PC-3 (cell line): ENCODE results near the gene ERBB4. TPM values are rescaled to one million over a fixed set of nuclear protein-coding genes. Genes with fewer than 3 reads are reported as not detected.

ENCODE experiments used
- ATAC-seq: fragments of 200-7000 bp; cut with Tn5 transposase; 2 replicates; pipeline ENCODE4 v1.9.1; 2020; ENCODE audit warnings: mild to moderate bottlenecking, moderate library complexity
- BruUV-seq: library from RNA; stranded (reverse); fragments of 400-500 nt; replicated peaks from 2 replicates; lab custom pipeline; 2021; lab: Mats Ljungman, UMichigan
- CTCF ChIA-PET: fragments of 300-600 bp; sonication (Branson Sonifier 250); formaldehyde crosslinking; loops from one replicate; lab custom pipeline; 2022; ENCODE audit warnings: antibody characterized with exemption; lab: Charles Lee
- POLR2A ChIA-PET: fragments of 300-600 bp; sonication (Branson Sonifier 250); formaldehyde crosslinking; loops from one replicate; lab custom pipeline; 2022; ENCODE audit warnings: antibody characterized with exemption; ENCODE audit not compliant: unreplicated experiment; lab: Charles Lee
- DNase-seq: peaks from one replicate; pipeline ENCODE4 v3.0.0-alpha.2; 2015
- H2AFZ ChIP-seq: fragments of 300-600 bp; sonication (generic); 2 replicates; pipeline ENCODE4 v1.6.0; 2016; ENCODE audit warnings: antibody characterized with exemption, low read length
- H3F3A ChIP-seq: fragments of 300-600 bp; sonication (generic); one replicate; pipeline ENCODE4 v1.6.0; 2017; ENCODE audit warnings: antibody characterized with exemption, low read length, control low read depth, mild to moderate bottlenecking; ENCODE audit not compliant: unreplicated experiment
- H3K27ac ChIP-seq: fragments of 300-600 bp; sonication (generic); 2 replicates; pipeline ENCODE4 v1.5.1; 2016; ENCODE audit warnings: mild to moderate bottlenecking, low read length
- H3K27me3 ChIP-seq: fragments of 300-600 bp; sonication (generic); 2 replicates; pipeline ENCODE4 v1.6.1; 2016; ENCODE audit warnings: low read length, mixed read lengths
- H3K36me3 ChIP-seq: fragments of 300-600 bp; sonication (generic); 2 replicates; pipeline ENCODE4 v1.6.1; 2016; ENCODE audit warnings: low read depth, mixed run types, low read length, mixed read lengths
- H3K4me1 ChIP-seq: fragments of 300-600 bp; sonication (generic); 2 replicates; pipeline ENCODE4 v1.5.1; 2016; ENCODE audit warnings: low read length; ENCODE audit not compliant: insufficient read depth
- H3K4me2 ChIP-seq: fragments of 300-600 bp; sonication (generic); 2 replicates; pipeline ENCODE4 v1.6.0; 2016; ENCODE audit warnings: low read length
- H3K4me3 ChIP-seq: fragments of 300-600 bp; sonication (generic); 2 replicates; pipeline ENCODE4 v1.5.1; 2016; ENCODE audit warnings: mild to moderate bottlenecking, low read length, mixed read lengths
- H3K79me2 ChIP-seq: fragments of 300-600 bp; sonication (generic); 2 replicates; pipeline ENCODE4 v1.6.1; 2017; ENCODE audit warnings: low read length, mixed read lengths
- H3K9ac ChIP-seq: fragments of 300-600 bp; sonication (generic); 2 replicates; pipeline ENCODE4 v1.6.0; 2016; ENCODE audit warnings: mild to moderate bottlenecking, low read length
- H3K9me2 ChIP-seq: fragments of 300-600 bp; sonication (generic); replicated peaks from 2 replicates; pipeline ENCODE4 v1.6.1; 2016; ENCODE audit warnings: mixed run types, low read length, mixed read lengths
- H3K9me3 ChIP-seq: fragments of 300-600 bp; sonication (generic); 2 replicates; pipeline ENCODE4 v1.6.1; 2016; ENCODE audit warnings: low read length, mixed read lengths
- H4K20me1 ChIP-seq: fragments of 300-600 bp; sonication (generic); 2 replicates; pipeline ENCODE4 v1.6.1; 2016; ENCODE audit warnings: low read length, mixed read lengths
- EZH2 ChIP-seq: fragments of 300-600 bp; sonication (generic); IDR thresholded peaks from one replicate; pipeline ENCODE4 v1.6.1; 2017; ENCODE audit warnings: antibody characterized with exemption, mild to moderate bottlenecking, low read length; ENCODE audit not compliant: unreplicated experiment
- EZH2phosphoT487 ChIP-seq: fragments of 300-600 bp; sonication (generic); IDR thresholded peaks from 2 replicates; pipeline ENCODE4 v1.6.1; 2018; ENCODE audit warnings: mild to moderate bottlenecking, antibody characterized with exemption, low read length, borderline replicate concordance
- intact Hi-C: fragments of 100-400 bp; cut with micrococcal nuclease; formaldehyde crosslinking; loops from 2 replicates; pipeline ENCODE4 v1.9.0; 2023
- total RNA-seq: library from RNA; depleted of rRNA; stranded (reverse); fragments of >200 nt; gene quantifications from 2 replicates; pipeline ENCODE4 v1.2.3, GENCODE V29; 2014
- TF ChIP-seq, protein P1 (sequence below): fragments of 300-600 bp; sonication (generic); conservative IDR thresholded peaks from 2 replicates; pipeline ENCODE4 v1.5.1; 2017; ENCODE audit warnings: antibody characterized with exemption, low read depth, mild to moderate bottlenecking, low read length

ERBB4 gene
- total RNA-seq, 1 experiment from 2014 or later: under 0.01 TPM

DNA sequence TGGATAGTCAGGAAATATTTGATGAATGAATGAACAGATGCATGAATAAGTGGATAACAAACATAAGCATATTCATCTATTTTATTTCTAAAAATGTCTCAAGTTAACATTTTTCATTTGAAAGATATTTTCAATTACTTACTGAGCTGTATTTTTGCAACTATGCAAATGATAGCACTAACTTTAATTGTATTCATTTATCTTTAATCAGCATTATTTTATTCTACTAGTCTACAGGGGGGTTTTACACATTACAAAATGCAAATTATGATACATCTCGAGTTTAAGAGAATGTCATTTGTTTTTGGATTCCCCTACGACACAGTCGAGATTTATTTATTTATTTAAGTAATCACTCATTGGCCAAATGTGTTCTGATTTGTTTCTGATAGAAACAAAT lies 530.6 kb downstream of the ERBB4 start:
- H3K9me2 ChIP-seq: no peaks in the 10 kb centered on the region
- no peak overlapping the region for H3K4me3 ChIP-seq
- no peaks in the 10 kb centered on the region for H3K79me2 ChIP-seq
- H3K4me1 ChIP-seq: no peaks in the 10 kb centered on the region
- BruUV-seq: no TSS peak
- no peaks in the 10 kb centered on the region for H3K27me3 ChIP-seq
- ChIA-PET CTCF (no interaction called here), POLR2A (no interaction called here)
- intact Hi-C loops: loop anchor here (5.0 to 10.0 kb wide), 3 partner anchors 139 to 517 kb away; no protein-coding TSS in a partner anchor
- H3K4me2 ChIP-seq: no peak overlapping the region
- H3K27ac ChIP-seq: no peak overlapping the region
- H2AFZ ChIP-seq: no peak overlapping the region
- ATAC-seq (no peak), DNase-seq (no peak)
- no peaks in the 10 kb centered on the region for H4K20me1 ChIP-seq
- H3F3A ChIP-seq: no peaks in the 10 kb centered on the region
- H3K9ac ChIP-seq: no peak overlapping the region
- TF ChIP-seq EZH2 (no peak), EZH2phosphoT487 (no peak)
- TF ChIP-seq, protein P1, sequence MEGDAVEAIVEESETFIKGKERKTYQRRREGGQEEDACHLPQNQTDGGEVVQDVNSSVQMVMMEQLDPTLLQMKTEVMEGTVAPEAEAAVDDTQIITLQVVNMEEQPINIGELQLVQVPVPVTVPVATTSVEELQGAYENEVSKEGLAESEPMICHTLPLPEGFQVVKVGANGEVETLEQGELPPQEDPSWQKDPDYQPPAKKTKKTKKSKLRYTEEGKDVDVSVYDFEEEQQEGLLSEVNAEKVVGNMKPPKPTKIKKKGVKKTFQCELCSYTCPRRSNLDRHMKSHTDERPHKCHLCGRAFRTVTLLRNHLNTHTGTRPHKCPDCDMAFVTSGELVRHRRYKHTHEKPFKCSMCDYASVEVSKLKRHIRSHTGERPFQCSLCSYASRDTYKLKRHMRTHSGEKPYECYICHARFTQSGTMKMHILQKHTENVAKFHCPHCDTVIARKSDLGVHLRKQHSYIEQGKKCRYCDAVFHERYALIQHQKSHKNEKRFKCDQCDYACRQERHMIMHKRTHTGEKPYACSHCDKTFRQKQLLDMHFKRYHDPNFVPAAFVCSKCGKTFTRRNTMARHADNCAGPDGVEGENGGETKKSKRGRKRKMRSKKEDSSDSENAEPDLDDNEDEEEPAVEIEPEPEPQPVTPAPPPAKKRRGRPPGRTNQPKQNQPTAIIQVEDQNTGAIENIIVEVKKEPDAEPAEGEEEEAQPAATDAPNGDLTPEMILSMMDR: no peak
- no peaks in the 10 kb centered on the region for H3K9me3 ChIP-seq
- H3K36me3 ChIP-seq: no peaks in the 10 kb centered on the region

DNA sequence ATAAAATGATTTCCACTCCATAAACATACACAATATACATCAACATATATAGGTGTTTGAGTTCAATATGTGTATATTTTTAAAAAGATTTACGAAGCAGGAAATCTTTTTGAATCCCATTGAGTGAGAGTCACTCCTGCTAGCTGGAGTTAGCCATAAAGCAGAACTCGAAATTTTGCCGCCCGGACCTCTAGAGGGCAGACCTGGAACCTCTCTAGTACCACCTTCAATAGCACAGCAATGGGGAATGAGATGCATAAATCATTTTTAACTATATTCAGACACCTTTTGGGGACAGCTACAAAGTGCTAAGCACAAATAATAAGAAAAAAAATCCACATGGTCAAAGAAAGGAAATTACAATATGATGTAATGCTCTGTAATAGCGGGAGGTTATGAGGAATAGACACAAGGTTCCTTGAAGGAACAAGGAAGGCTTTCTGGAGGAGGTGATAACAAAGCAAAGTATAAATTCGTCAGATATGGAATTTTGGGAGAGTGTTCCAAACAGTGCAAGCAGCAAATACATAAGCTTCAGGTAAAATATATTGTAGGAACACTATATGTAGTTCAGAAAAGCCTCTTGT lies 533.4 kb downstream of the ERBB4 start:
- DNase-seq: peak; percentile 68
- intact Hi-C loops: loop anchor here (1.0 to 10.0 kb wide), 5 partner anchors 126 to 520 kb away; no protein-coding TSS in a partner anchor

More for the DNA sequence above, 533.4 kb downstream of the ERBB4 start:
- peak; percentile 87 for ATAC-seq
- Histone ChIP-seq H3K9ac (no peak overlapping the region), H4K20me1 (no peaks in the 10 kb centered on the region), H3F3A (no peaks in the 10 kb centered on the region), H2AFZ (no peak overlapping the region), H3K9me2 (no peaks in the 10 kb centered on the region), H3K4me2 (no peak overlapping the region), H3K4me3 (no peak overlapping the region), H3K79me2 (no peaks in the 10 kb centered on the region), H3K27me3 (no peaks in the 10 kb centered on the region), H3K4me1 (no peaks in the 10 kb centered on the region), H3K36me3 (no peaks in the 10 kb centered on the region), H3K9me3 (no peaks in the 10 kb centered on the region), H3K27ac (no peak overlapping the region)
- ChIA-PET POLR2A (no interaction called here), CTCF (interaction anchor here (0.6 to 1.0 kb wide), 2 partner anchors 140 to 171 kb away, joined by 5 to 8 read pairs; no protein-coding TSS in a partner anchor)
- TF ChIP-seq, protein P1: peak; percentile 82
- TF ChIP-seq EZH2phosphoT487 (no peak), EZH2 (no peak)
- no TSS peak for BruUV-seq
